HCEC 1CT (cell line): ENCODE data around the gene COL8A1.

ENCODE experiments used
- DNase-seq: peaks from one replicate; pipeline ENCODE4 v3.0.0-alpha.2; 2017

The COL8A1 gene

DNA sequence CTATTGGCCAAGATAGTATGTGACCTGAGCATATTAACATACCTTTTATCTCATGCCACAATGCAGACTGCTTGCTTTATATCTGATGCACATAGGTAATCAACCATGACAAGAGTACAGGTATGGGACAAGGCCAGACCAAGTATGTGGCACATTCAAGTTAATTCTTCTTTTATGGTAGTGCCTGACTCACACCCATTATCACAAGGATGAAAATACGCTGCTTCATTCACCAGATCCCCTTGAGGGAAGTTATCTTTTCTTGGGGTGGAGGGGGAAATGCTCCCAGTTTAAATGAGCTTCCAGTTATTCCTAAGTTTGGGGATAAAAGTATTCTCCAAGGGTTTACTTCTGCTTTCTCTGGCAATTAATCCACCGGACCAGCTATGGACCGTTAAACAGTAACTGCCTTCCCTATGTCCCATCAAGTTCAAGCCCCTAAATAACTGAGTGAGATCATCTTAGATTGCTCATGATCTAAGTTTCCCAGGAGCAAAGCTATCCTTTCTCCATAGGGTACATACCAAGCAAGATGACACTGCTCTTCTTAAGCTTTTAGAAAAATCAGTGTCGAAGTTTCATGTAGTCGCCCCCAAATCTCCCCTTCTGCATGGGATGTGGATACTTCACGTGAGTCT lies 1.9 kb downstream of the COL8A1 start:
- DNase-seq = no peak

GRCh38 chr3:99641480-99641879 lies 3.1 kb downstream of the COL8A1 start:
- no peak for DNase-seq

GRCh38 chr3:99641982-99642381 lies 3.6 kb downstream of the COL8A1 start:
- no peak for DNase-seq

- DNase-seq = no peak
Observed at GRCh38 chr3:99644017-99644416, 5.6 kb downstream of the COL8A1 start.

- DNase-seq = no peak
Observed at GRCh38 chr3:99644746-99645145, 6.4 kb downstream of the COL8A1 start.

GRCh38 chr3:99645277-99646106 lies 7.1 kb downstream of the COL8A1 start:
- DNase-seq = peak; percentile 66

DNA sequence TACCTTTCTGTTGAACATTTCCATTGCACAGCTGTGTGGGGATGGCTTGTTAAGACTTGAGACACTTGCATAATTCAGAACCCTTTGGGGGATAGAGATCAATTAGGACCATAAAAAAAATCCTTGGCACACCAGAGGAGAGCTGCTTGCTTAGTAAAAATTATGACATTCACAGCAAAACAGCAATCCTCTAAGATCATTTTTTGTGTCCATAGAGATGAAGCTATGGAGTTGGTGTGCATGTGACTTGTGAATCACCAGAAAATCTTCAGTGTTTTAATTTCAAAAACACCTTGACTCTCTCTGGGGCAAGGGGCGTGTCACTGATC lies 7.7 kb downstream of the COL8A1 start:
- no peak for DNase-seq

GRCh38 chr3:99647081-99647480 lies 8.7 kb downstream of the COL8A1 start:
- peak; percentile 52 for DNase-seq

- DNase-seq = peak; percentile 78
Observed at GRCh38 chr3:99648101-99648500, 9.7 kb downstream of the COL8A1 start.

- no peak for DNase-seq
Observed at GRCh38 chr3:99648516-99648915, 10.1 kb downstream of the COL8A1 start.

- DNase-seq = peak; percentile 87
Observed at GRCh38 chr3:99651531-99651930, 13.1 kb downstream of the COL8A1 start.

DNA sequence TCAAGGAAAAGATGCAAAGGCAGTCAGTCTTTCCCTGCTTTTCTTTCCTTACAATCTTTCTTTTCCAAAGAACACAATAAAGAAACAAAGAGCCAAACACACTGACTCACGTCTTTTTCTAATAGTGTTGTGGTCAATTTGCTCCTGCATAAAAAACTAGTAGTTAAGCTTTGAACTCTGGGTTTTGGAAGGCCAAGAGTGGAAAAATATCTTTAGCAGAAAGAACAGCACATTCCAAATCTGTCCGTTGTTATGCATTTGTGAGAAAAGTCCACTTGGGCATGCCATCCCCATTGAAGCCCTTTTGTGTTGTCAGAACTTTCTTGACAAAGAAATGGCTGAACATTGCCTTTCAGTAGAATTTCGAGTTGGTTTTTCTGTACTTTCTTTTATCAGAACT lies 18.2 kb downstream of the COL8A1 start:
- DNase-seq = no peak

GRCh38 chr3:99658274-99658673 lies 19.9 kb downstream of the COL8A1 start:
- DNase-seq = no peak

GRCh38 chr3:99659032-99659431 lies 20.6 kb downstream of the COL8A1 start:
- peak; percentile 100 for DNase-seq

- peak; percentile 48 for DNase-seq
Observed at GRCh38 chr3:99659951-99660350, 21.6 kb downstream of the COL8A1 start.

DNA sequence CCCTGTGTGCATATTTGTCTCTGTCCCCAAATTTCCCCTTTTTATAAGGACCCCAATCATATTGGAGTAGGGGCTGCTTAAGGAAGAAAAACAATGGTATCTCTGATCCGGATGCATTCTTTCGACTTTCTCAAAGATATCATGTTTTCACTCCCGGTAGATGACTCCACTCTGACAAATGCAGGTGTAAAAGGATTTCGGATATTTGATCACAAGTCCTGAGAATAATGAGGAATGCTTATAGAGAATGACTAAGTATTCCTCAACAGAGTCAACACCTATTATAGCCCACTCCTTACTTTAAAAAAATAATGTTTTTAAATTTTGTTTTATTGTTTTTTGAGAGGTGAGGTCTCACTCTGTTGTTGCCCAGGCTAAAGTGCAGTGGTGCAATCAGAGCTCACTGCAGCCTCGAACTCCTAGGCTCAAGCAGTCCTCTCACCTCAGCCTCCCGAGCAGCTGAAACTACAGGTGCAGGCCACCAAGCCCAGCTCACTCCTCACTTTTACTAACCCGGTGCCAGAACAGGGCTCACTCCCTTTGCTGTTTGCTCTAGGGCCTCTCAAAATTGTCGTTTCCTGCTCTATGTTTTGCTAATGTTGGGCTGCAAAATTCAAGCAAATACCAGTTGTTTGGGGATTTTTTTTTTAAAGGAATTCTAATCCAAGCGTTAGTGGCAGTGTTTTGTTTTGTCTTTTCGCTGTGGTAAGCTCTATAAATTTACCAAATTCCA lies 24.6 kb downstream of the COL8A1 start:
- DNase-seq = no peak

DNA sequence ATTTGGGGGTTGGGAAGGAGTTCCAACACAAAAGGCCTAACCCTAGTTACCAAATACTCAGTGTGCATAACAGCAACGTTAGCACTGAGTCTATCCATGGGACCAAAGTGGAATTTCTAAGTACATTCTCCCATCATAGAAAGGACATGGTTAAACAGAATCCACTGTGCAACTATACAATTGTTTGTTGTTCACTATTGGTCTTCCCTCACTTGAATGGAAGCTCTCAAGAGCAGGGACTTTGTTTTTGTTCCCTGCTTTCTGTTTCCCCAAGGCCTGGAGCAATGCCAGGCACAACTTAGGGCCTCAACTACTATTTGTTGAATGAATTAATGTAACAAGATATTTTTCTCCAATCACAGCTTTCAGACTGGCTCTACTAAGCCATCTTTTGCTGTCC lies 25.6 kb downstream of the COL8A1 start:
- DNase-seq = no peak

GRCh38 chr3:99665017-99665416 lies 26.6 kb downstream of the COL8A1 start:
- DNase-seq = no peak

DNA sequence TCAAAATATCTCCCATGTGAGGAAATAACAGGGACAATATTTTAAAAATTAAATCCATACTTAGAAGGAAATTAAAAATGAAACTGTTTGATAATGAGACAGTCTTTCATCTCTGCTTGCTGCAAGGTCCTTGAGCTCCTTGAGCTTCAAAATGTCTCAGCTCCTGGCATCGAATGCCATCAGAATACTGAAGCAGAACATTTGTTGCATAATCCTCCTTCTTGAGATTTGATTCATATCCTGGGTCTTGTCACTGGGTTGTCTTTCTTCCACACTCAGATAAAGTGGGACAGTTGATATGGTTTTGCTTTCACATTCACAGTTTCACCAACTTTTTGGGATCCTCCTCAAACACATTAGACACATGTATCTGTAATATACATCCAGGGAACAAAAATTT lies 27.8 kb downstream of the COL8A1 start:
- peak; percentile 61 for DNase-seq

DNA sequence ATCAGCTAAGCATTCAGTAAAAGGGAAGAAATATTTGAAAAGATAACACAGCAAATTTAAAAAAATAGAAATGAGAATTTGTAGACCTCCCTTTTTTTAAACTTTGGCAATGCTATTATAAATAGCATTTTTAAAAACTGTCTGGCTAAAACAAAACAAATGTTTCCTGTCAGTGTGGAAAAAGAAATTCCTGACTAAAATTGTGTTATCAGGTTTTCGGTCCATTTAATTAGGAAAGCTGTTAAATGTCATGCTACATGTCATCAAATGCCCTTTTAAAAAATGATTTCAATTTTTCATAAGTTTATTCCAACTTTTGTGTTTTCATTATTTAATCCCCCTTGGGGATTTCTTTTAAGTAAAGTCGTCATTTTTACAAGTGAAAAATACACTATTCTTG lies 29.6 kb downstream of the COL8A1 start:
- DNase-seq = no peak

DNA sequence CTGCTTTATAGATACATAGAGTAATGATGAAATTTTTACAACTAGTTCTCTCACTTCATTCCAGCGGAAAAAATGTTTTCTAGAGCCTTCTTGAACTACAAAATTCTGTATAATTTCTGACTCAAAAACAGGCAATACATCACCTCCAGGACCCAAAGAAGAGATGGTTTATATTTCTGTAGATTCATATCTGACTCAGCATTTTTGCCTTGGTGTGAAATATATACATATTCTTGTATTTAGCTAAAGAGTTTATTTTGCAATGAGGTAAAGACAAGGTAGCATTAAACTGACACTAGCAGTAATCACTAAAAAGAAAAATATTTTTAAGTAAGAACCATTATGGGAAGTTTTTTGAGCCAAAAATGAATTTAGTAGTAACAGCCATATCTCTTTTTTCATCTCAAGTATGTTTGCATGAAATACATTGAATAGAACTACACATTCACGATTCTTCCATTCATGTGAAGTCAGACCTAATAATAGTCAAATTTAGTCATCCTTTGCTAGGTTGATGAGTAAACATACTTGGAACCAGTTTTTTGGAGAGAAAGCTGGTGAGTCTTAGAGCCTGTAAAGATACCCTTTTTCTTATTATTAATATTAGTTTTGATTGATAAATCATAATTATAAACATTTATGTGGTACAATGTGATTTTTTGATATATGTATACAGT lies 31.6 kb downstream of the COL8A1 start:
- peak; percentile 60 for DNase-seq

- DNase-seq = no peak
Observed at GRCh38 chr3:99670556-99670950, 32.2 kb downstream of the COL8A1 start.

DNA sequence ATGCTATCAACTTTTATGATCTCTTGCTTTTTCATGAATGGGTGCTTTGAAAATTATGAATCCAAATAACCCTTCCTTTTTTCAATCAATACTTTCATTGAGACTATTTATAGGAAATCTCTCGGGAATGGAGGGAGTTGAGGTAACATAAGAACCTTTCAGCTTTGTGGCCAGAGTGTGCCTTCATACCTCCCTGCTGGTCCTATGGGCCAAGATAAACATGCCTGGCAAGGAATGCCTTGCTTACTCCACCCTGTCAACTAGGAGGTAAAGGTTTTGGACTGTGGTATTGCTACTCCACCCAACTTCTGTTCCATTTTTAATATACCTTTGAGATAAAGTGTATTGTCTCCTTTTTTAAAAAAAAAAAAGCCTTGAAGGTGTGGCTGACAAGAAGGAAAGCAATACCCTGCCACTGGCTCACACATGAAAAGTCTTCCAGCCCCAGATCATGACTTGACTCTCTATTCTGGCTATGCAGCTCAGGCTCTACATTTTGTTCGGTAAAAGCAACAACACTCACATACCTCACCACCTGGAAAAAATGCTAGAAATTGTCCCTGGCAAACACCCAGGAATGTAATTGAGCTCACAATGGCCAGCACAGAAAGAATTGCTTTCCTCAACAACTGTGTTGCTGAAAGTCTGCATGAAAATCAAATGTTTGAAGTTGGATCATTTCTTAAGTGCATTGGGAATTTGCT lies 35.8 kb downstream of the COL8A1 start:
- no peak for DNase-seq
